Measurements from ENCODE around the gene C7orf57. TPM values are rescaled to one million over a fixed set of nuclear protein-coding genes. Genes with fewer than 3 reads are reported as not detected.
A peak's percentile ranks its signal among the peaks of the same experiment; 100 is the strongest.

C7orf57 gene
- total RNA-seq, 1 experiment from 2014 or later = 3.2 TPM

DNA sequence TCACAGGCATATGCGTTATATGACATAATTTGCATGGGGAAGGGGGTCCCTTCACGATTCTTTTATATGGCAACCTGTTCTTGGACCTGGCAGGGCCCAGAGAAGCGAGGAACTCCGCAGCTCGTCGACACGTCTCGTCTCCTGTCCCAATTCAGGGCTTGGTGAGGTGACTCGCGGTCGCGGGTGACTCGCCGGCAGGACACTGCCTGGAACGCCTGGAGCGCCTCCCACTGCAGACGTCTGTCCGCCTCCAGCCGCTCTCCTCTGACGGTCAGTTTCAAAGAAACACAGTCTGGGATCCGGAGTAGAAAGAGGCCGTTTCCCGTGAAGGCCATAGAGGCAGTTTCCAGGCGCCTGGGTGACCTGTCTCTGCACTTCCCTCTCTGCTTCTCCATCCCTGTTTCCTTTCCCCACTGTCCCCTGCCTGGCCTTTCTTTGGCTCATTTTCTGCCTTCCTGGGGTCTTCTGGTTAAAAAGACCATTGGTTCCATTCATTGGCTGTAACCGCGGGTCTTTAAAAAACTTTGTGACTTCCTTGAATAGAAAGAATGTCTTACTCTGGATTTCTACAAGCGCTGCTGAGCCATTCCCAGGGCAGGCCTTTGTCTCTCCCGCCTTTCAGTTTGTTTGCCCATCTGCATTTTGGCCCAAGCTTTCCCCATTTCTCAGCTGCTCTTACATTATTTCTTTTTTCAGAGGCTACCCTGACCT is 54.9 kb downstream of the C7orf57 start:
- Histone ChIP-seq H3K36me3 (ENCODE audit: control insufficient read depth, insufficient read depth, low read length) (peaks cover 39% of the 10 kb centered on the region), H3K4me3 (ENCODE audit: low read depth in 2 of 2, low read length in 2 of 2) (peak overlapping the region; percentile 87 to 99), H3K4me1 (ENCODE audit: control insufficient read depth, insufficient read depth, low read length) (peaks cover 70% of the 10 kb centered on the region), H3K27me3 (ENCODE audit: control insufficient read depth, insufficient read depth, low read length) (no peaks in the 10 kb centered on the region), H3K9me3 (ENCODE audit: control insufficient read depth, insufficient read depth, low read depth, low read length) (no peaks in the 10 kb centered on the region), H3K27ac (ENCODE audit: low read length) (peak overlapping the region; percentile 95)
- intact Hi-C loops (cut with micrococcal nuclease; ENCODE audit: unreplicated experiment) = no loop called here
- in situ Hi-C loops (cut with HindIII; ENCODE audit: low pct_unique_long_range_greater_than_20kb, low sequenced_read_pairs) = no loop called here
- TF ChIP-seq TCF7L2 (IDR thresholded peaks at IDR 0.05; ENCODE audit: low read depth, low read length) (no peak), POLR2AphosphoS5 (IDR thresholded peaks at IDR 0.05; ENCODE audit: low read depth, low read length) (no peak; the same call in 1 of the 2 replicates), SIN3A (IDR thresholded peaks at IDR 0.05; ENCODE audit: borderline replicate concordance, insufficient read depth, low read depth, low read length) (0 out of 2 replicates have a peak, but pooled peaks have one; percentile 11)
- DNase-seq (ENCODE audit: low read depth, low spot score) (no peak), ATAC-seq (no peak)
- POLR2A ChIA-PET = interaction anchor here (0.7 kb wide), 1 partner anchor 65 kb away, joined by 8 read pairs; no protein-coding TSS in a partner anchor
- CTCF ChIA-PET = interaction anchor here (0.7 kb wide), 1 partner anchor 94 kb away, joined by 4 read pairs; no protein-coding TSS in a partner anchor
- BruUV-seq (replicated peaks) = no TSS peak

- POLR2A ChIA-PET = interaction anchor here (0.6 kb wide), 1 partner anchor 558 kb away, joined by 4 read pairs; no protein-coding TSS in a partner anchor
- peak overlapping the region; percentile 95 for H3K27ac ChIP-seq (ENCODE audit: low read length)
- H3K4me1 ChIP-seq (ENCODE audit: control insufficient read depth, insufficient read depth, low read length) = peaks cover 60% of the 10 kb centered on the region
- no TSS peak for BruUV-seq (replicated peaks)
- DNase-seq (ENCODE audit: low read depth, low spot score) = no peak
- peaks cover 48% of the 10 kb centered on the region for H3K36me3 ChIP-seq (ENCODE audit: control insufficient read depth, insufficient read depth, low read length)
- intact Hi-C loops (cut with micrococcal nuclease; ENCODE audit: unreplicated experiment) = no loop called here
- peak overlapping the region; percentile 87 to 99 for H3K4me3 ChIP-seq (ENCODE audit: low read depth in 2 of 2, low read length in 2 of 2)
- CTCF ChIA-PET = no interaction called here
- no peak for TF ChIP-seq TCF7L2 (IDR thresholded peaks at IDR 0.05; ENCODE audit: low read depth, low read length)
- no peak; the same call in 1 of the 2 replicates for TF ChIP-seq POLR2AphosphoS5 (IDR thresholded peaks at IDR 0.05; ENCODE audit: low read depth, low read length)
- no peak for TF ChIP-seq SIN3A (IDR thresholded peaks at IDR 0.05; ENCODE audit: borderline replicate concordance, insufficient read depth, low read depth, low read length)
- TF ChIP-seq CTCF (IDR thresholded peaks at IDR 0.05) = no peak
- TF ChIP-seq, protein P1, sequence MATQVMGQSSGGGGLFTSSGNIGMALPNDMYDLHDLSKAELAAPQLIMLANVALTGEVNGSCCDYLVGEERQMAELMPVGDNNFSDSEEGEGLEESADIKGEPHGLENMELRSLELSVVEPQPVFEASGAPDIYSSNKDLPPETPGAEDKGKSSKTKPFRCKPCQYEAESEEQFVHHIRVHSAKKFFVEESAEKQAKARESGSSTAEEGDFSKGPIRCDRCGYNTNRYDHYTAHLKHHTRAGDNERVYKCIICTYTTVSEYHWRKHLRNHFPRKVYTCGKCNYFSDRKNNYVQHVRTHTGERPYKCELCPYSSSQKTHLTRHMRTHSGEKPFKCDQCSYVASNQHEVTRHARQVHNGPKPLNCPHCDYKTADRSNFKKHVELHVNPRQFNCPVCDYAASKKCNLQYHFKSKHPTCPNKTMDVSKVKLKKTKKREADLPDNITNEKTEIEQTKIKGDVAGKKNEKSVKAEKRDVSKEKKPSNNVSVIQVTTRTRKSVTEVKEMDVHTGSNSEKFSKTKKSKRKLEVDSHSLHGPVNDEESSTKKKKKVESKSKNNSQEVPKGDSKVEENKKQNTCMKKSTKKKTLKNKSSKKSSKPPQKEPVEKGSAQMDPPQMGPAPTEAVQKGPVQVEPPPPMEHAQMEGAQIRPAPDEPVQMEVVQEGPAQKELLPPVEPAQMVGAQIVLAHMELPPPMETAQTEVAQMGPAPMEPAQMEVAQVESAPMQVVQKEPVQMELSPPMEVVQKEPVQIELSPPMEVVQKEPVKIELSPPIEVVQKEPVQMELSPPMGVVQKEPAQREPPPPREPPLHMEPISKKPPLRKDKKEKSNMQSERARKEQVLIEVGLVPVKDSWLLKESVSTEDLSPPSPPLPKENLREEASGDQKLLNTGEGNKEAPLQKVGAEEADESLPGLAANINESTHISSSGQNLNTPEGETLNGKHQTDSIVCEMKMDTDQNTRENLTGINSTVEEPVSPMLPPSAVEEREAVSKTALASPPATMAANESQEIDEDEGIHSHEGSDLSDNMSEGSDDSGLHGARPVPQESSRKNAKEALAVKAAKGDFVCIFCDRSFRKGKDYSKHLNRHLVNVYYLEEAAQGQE (IDR thresholded peaks at IDR 0.05; ENCODE audit: insufficient read depth in 1 of 2, low read depth in 2 of 2, low read length in 1 of 2) = no peak
- no peak for ATAC-seq
- no peaks in the 10 kb centered on the region for H3K9me3 ChIP-seq (ENCODE audit: control insufficient read depth, insufficient read depth, low read depth, low read length)
- in situ Hi-C loops (cut with HindIII; ENCODE audit: low pct_unique_long_range_greater_than_20kb, low sequenced_read_pairs) = no loop called here
- no peaks in the 10 kb centered on the region for H3K27me3 ChIP-seq (ENCODE audit: control insufficient read depth, insufficient read depth, low read length)
Observed at GRCh38 chr7:48091506-48092433, 56.4 kb downstream of the C7orf57 start.
